Mesenteric fat pad (tissue), 1 donor: ENCODE results near the gene HELT. TPM values are rescaled to one million over a fixed set of nuclear protein-coding genes. Genes with fewer than 3 reads are reported as not detected.
"Not testable (repeated sequence)": the region's sequence is repeated elsewhere in the genome, so short reads cannot be mapped to it uniquely, and the experiment has no call there.

Experiments
- DNase-seq: peaks from one replicate; pipeline ENCODE4 v3.0.0-alpha.2; 2020; ENCODE audit warnings: low spot score
- total RNA-seq: library from RNA; stranded (reverse); fragmentation: NEBNext Ultra II Directional; extraction: Animal tissue kit (Norgen Biotek cat#: 25700); gene quantifications from one replicate; pipeline ENCODE4 v1.2.1, GENCODE V29; 2021
- donor health status: DM: yes; HTN: yes; CAD: no.

The HELT gene
- total RNA-seq, 1 donor from 2014 or later, result not detected

GRCh38 chr4:185036019-185036418 lies 17.7 kb downstream of the HELT start:
- DNase-seq, result no peak

GRCh38 chr4:185036842-185037241 lies 18.6 kb downstream of the HELT start:
- no peak for DNase-seq

- DNase-seq, result no peak
Measured at GRCh38 chr4:185039508-185040273, 21.4 kb downstream of the HELT start.

- no peak for DNase-seq
Measured at GRCh38 chr4:185040523-185040922, 22.2 kb downstream of the HELT start.

- not testable (repeated sequence) for DNase-seq
Measured at GRCh38 chr4:185050286-185050685, 32.0 kb downstream of the HELT start.

- DNase-seq, result not testable (repeated sequence)
Measured at GRCh38 chr4:185051283-185051682, 33.0 kb downstream of the HELT start.

GRCh38 chr4:185053746-185054145 lies 35.5 kb downstream of the HELT start:
- no peak for DNase-seq

- DNase-seq, result no peak
Measured at GRCh38 chr4:185054272-185054671, 36.0 kb downstream of the HELT start.

- no peak for DNase-seq
Measured at GRCh38 chr4:185054886-185055285, 36.6 kb downstream of the HELT start.

GRCh38 chr4:185061610-185062009 lies 43.3 kb downstream of the HELT start:
- no peak for DNase-seq

GRCh38 chr4:185062606-185063005 lies 44.3 kb downstream of the HELT start:
- DNase-seq, result no peak

GRCh38 chr4:185066179-185066578 lies 47.9 kb downstream of the HELT start:
- no peak for DNase-seq

GRCh38 chr4:185068837-185069236 lies 50.5 kb downstream of the HELT start:
- DNase-seq, result no peak

Other genes starting within 250 kb of the HELT start
- 1,386 TPM for gene ACSL1, start 192.5 kb upstream of the HELT start, total RNA-seq
- 20.9 TPM for gene SLC25A4, start 124.8 kb downstream of the HELT start, total RNA-seq
- 45.1 TPM for gene CFAP97, start 185.5 kb downstream of the HELT start, total RNA-seq
- gene SNX25, start 191.1 kb downstream of the HELT start, total RNA-seq, result 15.5 TPM